Measurements from ENCODE around the gene CSPG5. TPM values are rescaled to one million over a fixed set of nuclear protein-coding genes. Genes with fewer than 3 reads are reported as not detected.

Gene CSPG5
- total RNA-seq, 1 donor from 2014 or later, result 0.45 TPM

- no peak for DNase-seq (ENCODE audit: low read depth)
Measured at GRCh38 chr3:47541583-47542108, 37.0 kb downstream of the CSPG5 start.

GRCh38 chr3:47540281-47540680 is 38.4 kb downstream of the CSPG5 start:
- DNase-seq (ENCODE audit: low read depth), result no peak

GRCh38 chr3:47536967-47537366 is 41.7 kb downstream of the CSPG5 start:
- DNase-seq (ENCODE audit: low read depth), result no peak

- no peak for DNase-seq (ENCODE audit: low read depth)
Measured at GRCh38 chr3:47536221-47536891, 42.3 kb downstream of the CSPG5 start.

- DNase-seq (ENCODE audit: low read depth), result no peak
Measured at GRCh38 chr3:47533996-47534454, 44.6 kb downstream of the CSPG5 start.

- no peak for DNase-seq (ENCODE audit: low read depth)
Measured at GRCh38 chr3:47533481-47533880, 45.2 kb downstream of the CSPG5 start.

- no peak for DNase-seq (ENCODE audit: low read depth)
Measured at GRCh38 chr3:47527952-47528725, 50.5 kb downstream of the CSPG5 start.

GRCh38 chr3:47525617-47526016 is 53.0 kb downstream of the CSPG5 start:
- DNase-seq (ENCODE audit: low read depth), result peak; percentile 27

- DNase-seq (ENCODE audit: low read depth), result peak; percentile 4
Measured at GRCh38 chr3:47523310-47524073, 55.2 kb downstream of the CSPG5 start.

GRCh38 chr3:47522082-47522987 is 56.3 kb downstream of the CSPG5 start:
- DNase-seq (ENCODE audit: low read depth), result peak; percentile 92

- no peak for DNase-seq (ENCODE audit: low read depth)
Measured at GRCh38 chr3:47520756-47521155, 57.9 kb downstream of the CSPG5 start.

GRCh38 chr3:47517937-47518336 is 60.7 kb downstream of the CSPG5 start:
- no peak for DNase-seq (ENCODE audit: low read depth)

GRCh38 chr3:47515864-47516319 is 62.8 kb downstream of the CSPG5 start:
- DNase-seq (ENCODE audit: low read depth), result no peak

GRCh38 chr3:47515100-47515499 is 63.6 kb downstream of the CSPG5 start:
- no peak for DNase-seq (ENCODE audit: low read depth)

- DNase-seq (ENCODE audit: low read depth), result peak; percentile 97
Measured at GRCh38 chr3:47513125-47513929, 65.3 kb downstream of the CSPG5 start, which contains the start of gene ELP6. TSS of gene ELP6 (minus strand) at chr3:47513712. CDS start at chr3:47513590, 122 bp downstream.

GRCh38 chr3:47512416-47513124 is 66.1 kb downstream of the CSPG5 start:
- peak; percentile 22 for DNase-seq (ENCODE audit: low read depth)

Measured in myocyte (in vitro differentiated cells).